Measurements from ENCODE around the gene OR52H1.
"Not testable (repeated sequence)": the region's sequence is repeated elsewhere in the genome, so short reads cannot be mapped to it uniquely, and the experiment has no call there.

The OR52H1 gene

DNA sequence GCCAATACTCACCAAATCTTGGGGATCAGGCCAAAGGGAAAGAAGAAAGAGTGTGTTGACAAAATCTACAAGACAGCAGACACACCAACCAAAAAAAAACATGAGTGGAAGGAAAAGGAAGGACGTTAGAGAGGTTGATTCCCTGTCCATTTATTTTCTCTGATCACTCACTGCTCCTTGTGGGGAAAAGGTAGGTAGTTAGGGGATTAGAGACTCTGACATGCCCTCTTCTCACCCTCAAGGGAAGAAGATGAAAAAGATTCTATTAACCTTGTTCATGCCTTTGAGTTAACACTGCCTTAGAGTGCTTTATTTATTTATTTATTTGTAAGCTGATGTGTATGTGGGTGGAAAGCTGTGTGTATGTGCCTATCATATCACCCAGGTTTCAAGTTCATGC lies at the start of gene OR52H1:
Gene OR52H1 (minus strand): TSS at position 101 of the 400 bp plus-strand sequence. CDS start 3,035 bp downstream, outside the sequence.
- DNase-seq (ENCODE audit: low read depth in 2 of 2, low spot score in 1 of 2) = no peak

DNA sequence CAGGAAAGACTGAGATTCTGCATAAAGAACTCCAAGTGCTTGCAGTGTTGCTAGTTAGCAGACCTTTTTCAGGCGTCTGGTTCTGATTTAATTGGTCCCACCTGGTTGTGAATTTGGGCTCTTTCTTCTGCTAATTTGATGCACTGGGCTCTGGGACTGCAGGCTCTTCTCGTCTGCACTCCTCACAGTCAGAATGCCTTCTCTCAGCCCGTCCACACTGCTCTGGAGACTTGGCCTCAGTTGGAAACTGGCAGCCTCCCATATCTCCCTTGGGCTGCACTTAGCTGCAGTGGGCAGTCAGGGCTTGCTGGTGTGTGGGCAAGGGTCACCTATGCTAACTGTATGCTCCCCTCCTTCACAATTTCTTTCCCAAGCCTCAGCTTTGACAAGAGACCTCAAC lies 49.6 kb upstream of the OR52H1 start:
- DNase-seq (ENCODE audit: low read depth in 2 of 2, low spot score in 1 of 2) = no peak

DNA sequence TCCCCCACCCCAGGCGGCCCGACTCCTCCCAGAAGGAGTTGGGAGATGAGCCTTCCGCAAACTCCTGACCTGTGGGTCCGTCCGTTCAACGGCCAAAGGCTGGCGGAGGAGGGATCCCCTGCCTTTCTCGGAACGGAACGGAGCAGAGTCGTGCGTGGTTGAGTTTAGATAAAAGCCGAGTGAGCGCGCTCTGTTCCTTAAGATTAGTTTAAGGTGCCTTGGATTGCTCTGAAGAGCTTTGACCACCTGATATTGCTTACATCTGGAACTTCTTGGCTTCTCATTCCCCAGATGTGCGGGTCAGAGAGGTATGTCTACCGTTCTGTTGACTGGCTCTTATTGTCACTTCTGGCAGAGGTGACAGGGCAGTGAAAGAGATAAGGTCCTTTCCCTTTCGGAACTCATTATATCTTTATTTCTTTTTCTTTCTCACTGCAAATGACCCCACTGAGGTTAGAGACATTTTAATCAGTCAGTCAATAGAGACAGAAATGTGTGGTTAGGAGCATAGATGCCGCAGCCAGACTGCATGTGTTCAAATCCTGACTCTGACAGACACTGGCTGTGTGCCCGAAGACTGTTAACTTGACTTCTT lies 48.4 kb upstream of the OR52H1 start, which contains the start of gene TRIM6:
Gene TRIM6 (plus strand): TSS at position 31 of the 595 bp plus-strand sequence. CDS start 261 bp downstream, at position 292.
- no peak for DNase-seq (ENCODE audit: low read depth in 2 of 2, low spot score in 1 of 2)

DNA sequence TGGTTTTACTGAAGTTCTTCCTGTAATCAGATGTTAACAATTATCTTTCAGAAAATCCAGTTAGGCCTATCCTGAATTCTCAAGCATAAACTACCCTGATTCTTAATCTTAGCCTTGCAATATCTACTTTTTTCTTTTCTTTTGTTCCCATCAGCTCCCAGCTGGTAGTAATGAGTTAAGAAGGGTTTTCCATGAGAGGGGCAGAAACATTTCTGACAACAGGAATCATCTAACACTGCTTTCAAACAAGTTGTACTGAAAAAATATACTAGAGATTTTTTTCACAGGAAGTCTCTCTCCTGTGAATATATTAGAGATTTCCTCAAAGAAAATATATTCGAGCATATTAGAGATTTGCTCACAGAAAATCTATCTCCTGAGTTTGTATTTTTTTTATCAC lies 44.8 kb upstream of the OR52H1 start:
- no peak for DNase-seq (ENCODE audit: low read depth in 2 of 2, low spot score in 1 of 2)

DNA sequence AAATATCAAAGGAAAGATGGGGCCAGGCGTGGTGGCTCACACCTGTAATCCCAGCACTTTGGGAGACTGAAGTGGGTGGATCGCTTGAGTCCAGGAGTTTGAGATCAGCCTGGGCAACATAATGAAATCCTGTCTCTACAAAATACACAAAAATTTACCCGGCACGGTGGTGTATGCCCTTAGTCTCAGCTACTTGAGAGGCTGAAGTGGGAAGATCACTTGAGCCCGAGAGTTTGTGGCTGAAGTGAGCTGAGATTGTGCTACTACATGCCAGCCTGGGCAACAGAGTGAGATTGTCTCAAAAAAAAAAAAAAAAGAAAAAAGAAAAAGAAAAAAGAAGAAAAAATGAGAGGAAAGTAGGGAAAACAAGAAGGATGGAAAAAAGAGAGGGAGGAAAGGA lies 44.3 kb upstream of the OR52H1 start:
- no peak for DNase-seq (ENCODE audit: low read depth in 2 of 2, low spot score in 1 of 2)

DNA sequence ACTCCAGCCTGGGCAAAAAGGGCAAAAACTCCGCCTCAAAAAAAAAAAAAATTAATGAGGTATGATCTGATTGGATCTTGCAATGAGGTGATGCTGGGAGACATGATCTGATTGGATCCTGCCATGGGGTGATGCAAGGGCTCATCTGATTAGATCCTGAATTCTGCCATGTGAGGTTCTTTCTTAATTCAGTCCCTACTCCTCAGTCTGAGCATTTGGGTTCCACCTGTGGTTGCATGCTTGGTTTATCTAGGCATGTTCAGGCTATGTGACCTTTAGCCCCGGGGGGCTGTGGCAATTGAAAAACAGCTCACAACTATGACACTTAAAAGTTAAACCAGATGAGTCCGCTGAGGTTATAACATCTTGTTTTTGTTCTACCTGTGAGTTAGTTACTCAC lies 43.3 kb upstream of the OR52H1 start:
- DNase-seq (ENCODE audit: low read depth in 2 of 2, low spot score in 1 of 2) = no peak

DNA sequence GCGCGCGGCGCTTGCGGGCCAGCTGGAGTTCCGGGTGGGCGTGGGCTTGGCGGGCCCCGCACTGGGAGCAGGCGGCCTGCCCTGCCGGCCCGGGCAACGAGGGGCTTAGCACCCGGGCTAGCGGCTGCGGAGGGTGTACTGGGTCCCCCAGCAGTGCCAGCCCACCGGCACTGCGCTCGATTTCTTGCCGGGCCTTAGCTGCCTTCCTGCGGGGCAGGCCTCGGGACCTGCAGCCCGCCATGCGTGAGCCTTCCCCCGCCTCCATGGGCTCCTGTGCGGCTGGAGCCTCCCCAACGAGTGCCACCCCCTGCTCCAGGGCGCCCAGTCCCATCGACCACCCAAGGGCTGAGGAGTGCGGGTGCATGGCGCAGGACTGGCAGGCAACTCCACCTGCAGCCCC lies 41.6 kb upstream of the OR52H1 start:
- not testable (repeated sequence) for DNase-seq (ENCODE audit: low read depth in 2 of 2, low spot score in 1 of 2)

DNA sequence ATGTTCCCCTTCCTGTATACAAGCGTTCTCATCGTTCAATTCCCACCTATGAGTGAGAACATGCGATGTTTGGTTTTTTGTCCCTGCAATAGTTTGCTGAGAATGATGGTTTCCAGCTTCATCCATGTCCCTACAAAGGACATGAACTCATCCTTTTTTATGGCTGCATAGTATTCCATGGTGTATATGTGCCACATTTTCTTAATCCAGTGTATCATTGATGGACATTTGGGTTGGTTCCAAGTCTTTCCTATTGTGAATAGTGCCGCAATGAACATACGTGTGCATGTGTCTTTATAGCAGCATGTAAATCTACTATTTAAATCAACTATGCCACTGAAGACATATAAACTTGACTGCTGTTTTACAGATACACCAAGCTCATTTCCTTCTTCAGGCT lies 36.1 kb upstream of the OR52H1 start:
- DNase-seq (ENCODE audit: low read depth in 2 of 2, low spot score in 1 of 2) = not testable (repeated sequence)

DNA sequence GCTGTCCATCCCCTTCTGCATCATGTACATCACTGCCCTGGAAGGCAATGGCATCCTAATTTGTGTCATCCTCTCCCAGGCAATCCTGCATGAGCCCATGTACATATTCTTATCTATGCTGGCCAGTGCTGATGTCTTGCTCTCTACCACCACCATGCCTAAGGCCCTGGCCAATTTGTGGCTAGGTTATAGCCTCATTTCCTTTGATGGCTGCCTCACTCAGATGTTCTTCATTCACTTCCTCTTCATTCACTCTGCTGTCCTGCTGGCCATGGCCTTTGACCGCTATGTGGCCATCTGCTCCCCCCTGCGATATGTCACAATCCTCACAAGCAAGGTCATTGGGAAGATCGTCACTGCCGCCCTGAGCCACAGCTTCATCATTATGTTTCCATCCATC lies 32.7 kb upstream of the OR52H1 start:
- DNase-seq (ENCODE audit: low read depth in 2 of 2, low spot score in 1 of 2) = no peak

DNA sequence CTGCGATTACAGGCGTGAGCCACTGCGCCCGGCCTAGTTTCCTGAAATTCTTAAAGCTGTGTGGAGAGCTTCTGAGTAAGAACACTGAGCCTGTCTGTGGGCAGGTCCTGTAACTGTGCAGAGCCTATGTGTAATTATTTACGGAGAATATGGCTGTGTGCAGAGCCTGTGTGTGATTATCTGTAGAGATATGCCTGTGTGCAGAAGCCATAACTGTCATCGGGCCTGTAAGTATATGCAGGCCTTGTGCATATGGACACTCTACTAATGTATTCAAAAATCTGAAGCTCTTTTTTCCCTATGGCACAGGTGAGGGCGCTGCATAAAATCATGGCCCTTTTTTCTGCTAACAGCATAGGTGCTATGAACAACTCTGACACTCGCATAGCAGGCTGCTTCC lies 32.2 kb upstream of the OR52H1 start, which contains the start of gene OR52B6:
Gene OR52B6 (plus strand): TSS at position 301 of the 400 bp plus-strand sequence. CDS start 0 bp downstream, at position 301.
- no peak for DNase-seq (ENCODE audit: low read depth in 2 of 2, low spot score in 1 of 2)

DNA sequence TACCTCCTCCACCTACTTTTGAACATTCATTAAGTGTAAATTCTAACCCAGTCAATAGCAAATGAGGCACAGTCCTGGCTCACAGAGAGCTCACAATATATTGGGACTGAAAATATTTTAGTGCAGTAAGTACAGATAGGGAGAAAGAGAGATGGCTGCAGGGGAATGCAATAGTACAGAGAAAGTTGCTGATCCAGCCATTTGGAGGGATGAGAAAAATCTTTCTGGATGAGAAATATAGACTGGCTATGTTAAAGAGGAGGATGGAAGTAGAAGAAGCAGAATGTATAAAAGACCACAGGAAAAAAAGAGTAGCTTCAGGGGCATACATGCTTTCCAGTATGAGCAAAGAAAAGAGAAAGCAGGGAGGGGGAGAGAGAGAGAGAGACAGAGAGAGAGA lies 28.8 kb upstream of the OR52H1 start:
- DNase-seq (ENCODE audit: low read depth in 2 of 2, low spot score in 1 of 2) = no peak

DNA sequence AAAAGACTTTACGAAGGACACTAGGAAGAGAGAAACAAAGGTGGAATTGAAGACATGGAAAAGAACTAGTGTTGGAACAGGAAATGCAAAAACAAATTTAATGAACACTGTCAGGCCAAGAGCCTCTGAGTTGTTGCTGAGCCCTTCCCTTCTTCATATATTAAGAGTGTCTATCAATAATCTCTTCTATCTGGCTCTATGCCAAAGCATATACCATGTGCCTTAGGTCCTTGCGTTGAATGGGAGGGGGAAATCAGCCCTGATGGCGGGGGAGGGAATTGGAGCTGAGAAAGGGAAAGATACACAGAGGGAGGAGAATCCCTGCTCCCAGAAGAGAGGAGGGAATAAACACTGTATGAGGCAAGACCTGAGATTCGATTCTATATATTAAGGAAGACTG lies 26.8 kb upstream of the OR52H1 start:
- DNase-seq (ENCODE audit: low read depth in 2 of 2, low spot score in 1 of 2) = no peak

DNA sequence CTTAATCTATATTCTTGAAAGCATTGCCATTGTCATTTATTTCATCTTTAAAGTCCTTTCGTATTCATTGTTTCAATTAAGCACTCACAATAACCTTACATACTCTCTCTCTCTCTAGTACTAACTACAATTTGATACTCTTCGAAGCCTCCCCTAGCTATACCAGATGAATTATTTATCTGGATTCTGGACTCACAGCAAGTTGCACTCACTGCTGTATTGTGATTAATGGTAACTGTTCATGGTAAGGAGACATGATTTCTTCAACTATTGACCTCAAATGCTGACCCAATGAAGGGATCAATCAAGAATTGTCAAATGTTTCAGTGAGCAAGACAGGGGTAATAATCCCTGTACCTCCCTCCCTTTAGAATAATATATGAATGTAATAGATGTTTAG lies 26.3 kb upstream of the OR52H1 start:
- no peak for DNase-seq (ENCODE audit: low read depth in 2 of 2, low spot score in 1 of 2)

DNA sequence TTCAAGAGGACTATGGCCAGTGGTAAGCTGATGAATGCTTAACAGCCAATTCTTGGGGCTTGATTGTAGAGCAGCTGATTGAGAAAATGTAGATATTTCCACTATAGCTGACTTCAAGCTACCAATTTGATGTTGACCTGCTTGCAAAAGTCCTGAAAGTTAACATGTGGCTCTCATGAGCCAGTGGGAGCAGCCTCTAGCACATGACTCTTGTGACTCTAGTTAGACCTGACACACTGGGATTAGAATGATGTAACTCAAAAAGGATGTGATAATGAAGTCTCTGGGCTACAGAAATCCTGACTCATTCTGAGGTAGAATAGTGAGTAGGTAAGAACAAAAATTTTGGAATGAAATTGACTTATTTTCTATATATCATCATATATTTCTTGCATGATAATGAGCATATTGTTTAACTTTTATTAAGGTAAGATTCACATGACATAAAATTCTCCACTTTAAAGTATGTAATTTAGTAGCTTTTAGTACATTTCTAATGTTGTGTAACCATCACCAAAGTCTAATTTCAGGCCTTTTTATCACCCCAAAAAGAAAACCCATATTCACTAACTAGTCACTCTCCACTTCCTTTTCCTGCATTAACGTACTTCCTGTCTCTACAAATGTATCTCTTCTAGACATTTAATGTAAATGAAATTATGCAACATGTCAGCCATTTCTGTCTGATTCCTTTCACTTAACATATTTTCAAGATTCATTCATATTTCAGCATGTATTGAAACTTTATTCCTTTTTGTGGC lies 16.1 kb upstream of the OR52H1 start:
- no peak for DNase-seq (ENCODE audit: low read depth in 2 of 2, low spot score in 1 of 2)

DNA sequence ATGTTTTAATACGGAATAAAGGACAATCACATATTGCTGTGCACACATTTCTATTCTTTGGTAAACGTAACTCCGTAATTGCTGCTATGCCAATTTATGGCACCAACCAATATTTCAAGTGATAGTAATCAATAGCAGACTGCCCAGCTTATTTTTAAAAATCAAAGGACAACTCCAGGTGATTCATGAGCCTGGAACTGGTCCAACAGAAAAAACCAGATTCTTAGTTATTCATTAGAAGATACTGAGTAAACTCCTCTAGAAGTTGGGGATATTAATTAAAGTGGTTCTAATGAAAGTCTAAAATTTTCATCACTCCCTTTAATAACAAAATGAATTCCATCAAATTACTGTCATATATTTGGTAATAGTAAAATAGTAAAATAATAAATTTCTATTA lies 9.4 kb upstream of the OR52H1 start:
- no peak for DNase-seq (ENCODE audit: low read depth in 2 of 2, low spot score in 1 of 2)

DNA sequence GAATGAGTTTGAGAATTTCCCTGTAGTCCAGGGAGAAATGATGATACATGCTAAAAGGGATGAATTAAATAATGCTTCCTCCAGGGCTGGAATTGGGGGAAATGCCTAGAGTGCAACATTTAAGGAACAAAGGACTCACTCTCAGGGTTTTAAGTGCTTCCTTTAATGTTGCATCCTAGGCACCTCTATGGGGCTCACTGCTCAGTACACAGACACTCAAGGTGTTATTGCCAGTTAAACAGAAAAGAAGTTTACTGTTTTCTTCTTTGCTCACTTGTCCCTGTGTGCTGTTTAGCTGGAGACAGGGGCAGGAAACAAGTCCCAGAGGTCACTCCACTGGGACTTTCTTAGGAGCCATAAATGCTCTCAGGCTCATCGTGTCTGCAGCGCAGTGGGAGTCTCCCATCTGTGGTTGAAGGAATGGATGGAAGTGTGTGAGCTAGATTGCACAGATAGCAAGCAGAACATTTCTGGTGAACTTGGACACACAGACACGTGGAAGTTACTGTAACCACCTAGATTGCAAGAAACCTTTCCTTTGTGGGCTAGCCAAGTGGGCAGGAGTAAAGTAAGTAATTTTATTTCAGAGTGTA lies 8.4 kb upstream of the OR52H1 start:
- no peak for DNase-seq (ENCODE audit: low read depth in 2 of 2, low spot score in 1 of 2)

DNA sequence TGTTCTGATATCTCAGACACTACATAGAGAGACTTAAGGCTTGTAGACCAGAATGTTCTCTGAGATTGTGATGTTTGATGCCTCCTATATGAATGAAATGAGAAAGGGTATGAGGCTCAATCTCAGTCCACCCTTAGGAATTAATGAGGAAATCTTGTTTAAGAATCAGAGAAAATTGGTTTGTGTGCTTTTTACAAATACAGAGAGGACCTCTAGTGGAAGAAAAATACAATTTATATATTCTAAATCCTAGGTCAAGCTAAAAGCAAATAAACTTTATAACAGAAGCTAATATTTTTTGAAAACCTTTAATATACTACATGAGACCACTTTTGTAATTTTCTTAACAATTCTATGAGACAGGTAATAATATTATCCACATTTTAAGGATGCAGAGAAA lies 5.0 kb upstream of the OR52H1 start:
- no peak for DNase-seq (ENCODE audit: low read depth in 2 of 2, low spot score in 1 of 2)

DNA sequence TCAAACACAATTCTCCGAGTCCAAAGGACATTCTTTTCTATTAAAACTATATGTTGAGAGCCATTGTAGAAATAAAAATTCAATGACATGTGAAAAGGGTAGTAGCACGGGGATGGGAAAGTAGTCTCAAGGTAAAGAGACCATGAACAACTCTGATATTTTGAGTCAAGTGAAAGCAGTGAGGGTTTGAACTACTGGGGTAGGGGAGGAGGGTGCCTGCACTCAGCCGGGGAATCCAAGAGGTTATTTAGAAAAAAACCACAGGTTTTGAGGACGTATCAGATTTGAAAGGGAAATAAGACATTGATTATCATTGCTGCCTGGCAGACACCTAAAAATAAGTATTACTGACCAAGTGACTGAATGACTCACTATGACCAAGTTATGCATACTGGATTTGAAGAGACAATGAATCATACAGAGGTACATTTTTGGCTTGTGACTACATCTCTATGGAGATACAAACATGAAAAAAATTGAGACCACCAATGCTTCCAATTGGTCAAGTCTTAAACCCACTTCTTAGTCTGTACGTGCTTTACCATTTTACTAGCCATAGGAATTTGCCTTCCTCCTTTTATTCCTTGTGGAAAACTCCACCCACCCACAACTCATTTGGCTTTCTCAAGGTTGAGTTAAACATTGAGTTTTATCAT lies 2.2 kb upstream of the OR52H1 start:
- DNase-seq (ENCODE audit: low read depth in 2 of 2, low spot score in 1 of 2) = no peak

DNA sequence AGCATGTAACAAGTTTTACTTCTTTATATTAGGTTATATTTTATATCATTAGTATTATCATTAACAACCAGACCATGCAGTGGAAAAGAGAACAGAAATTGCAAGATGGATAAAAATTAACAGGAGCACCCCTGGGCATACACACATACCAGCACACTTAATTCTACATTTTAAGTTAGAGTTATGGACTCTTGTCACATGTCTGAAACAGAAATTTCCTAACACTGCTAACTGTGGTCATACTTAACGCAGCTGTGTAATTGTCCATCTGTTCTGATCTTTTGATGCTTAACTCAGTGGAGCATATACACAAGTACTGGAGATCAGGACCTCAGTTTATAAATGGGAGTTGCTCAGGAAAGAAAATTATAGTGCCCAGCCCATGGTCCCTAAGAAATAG lies 358 bp downstream of the OR52H1 start:
- no peak for DNase-seq (ENCODE audit: low read depth in 2 of 2, low spot score in 1 of 2)

DNA sequence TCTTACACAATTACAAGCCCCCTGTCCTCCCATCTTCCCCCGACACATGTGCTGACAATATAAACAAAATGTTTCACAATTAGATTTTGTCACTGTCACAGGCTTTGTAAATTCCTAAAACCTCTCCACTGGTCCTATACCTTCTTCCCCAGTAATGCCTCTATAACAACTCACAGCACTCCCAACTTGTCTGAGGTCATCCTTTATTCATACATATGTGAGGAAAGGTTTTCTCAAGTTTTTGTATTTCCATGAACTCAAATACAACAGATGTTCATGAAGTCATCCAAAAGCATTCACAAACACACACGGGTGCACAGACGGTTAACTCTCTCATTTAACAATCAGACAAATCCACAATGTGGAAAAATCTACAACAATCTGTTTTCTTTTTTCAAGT lies 1.9 kb downstream of the OR52H1 start:
- DNase-seq (ENCODE audit: low read depth in 2 of 2, low spot score in 1 of 2) = no peak

DNA sequence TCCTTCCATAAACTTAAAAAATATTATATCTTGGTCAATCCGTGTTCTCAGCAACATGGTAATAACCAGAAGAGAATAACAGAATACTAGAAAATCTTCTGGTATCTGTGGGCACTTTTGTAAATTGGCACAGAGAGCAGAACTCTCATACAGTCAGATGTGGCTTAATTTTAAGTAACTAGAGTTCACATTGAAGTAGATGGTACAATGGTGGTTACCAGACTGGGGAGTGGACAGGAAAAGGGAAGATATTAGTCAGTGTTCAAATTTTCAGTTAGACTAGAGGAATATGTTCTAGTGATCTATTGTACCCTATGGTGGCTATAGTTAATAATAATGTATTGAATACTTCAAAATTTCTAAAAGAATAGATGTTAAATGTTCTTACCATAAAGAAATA lies 6.9 kb downstream of the OR52H1 start:
- DNase-seq (ENCODE audit: low read depth in 2 of 2, low spot score in 1 of 2) = no peak

DNA sequence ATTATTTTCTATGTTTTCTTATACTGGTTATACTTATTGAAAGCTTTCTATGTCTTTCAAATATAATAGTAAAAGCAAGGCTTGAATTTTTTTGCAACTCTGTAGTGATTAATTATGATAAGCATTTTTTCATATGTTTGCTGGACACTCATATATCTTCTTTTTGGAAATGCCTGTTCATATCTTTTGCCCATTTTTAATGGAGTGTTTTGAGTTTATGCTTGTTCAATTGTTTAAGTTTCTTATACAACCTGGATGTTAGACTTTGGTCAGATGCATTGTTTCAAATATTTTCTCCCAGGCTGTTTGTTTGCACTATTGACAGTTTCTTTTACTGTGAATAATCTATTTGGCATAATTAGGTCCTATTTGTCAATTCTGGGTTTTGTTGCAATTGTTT lies 11.9 kb downstream of the OR52H1 start:
- no peak for DNase-seq (ENCODE audit: low read depth in 2 of 2, low spot score in 1 of 2)
